K562 (cell line): ENCODE measurements around the gene S100A4. TPM values are rescaled to one million over a fixed set of nuclear protein-coding genes. Genes with fewer than 3 reads are reported as not detected.

ENCODE experiments used
- ATAC-seq: fragments of 200-7000 bp; cut with Tn5 transposase; 3 replicates; pipeline ENCODE4 v1.9.1; 2020; ENCODE audit warnings: moderate library complexity
- BruUV-seq: library from RNA; stranded (reverse); fragments of 400-500 nt; replicated peaks from 2 replicates; lab custom pipeline; 2021; lab: Mats Ljungman, UMichigan
- CTCF ChIA-PET: fragments of 300-600 bp; formaldehyde crosslinking; extraction: SDS; loops from one replicate; lab custom pipeline; 2021; ENCODE audit warnings: low intra/inter-chr PET ratio; lab: Yijun Ruan, JAX
- POLR2A ChIA-PET: fragments of 300-600, 350-650 bp; sonication (Branson Sonifier 250); formaldehyde crosslinking; extraction: SDS; loops from one replicate; lab custom pipeline; 2021; ENCODE audit warnings: antibody characterized with exemption, inconsistent platforms; lab: Yijun Ruan, JAX
- DNase-seq, 4 experiments: peaks; one replicate each; pipeline versions ENCODE4 v3.0.0 to v3.0.0-alpha.2; 2011 to 2018; ENCODE audit warnings: low spot score in 3 of 4, mixed read lengths in 3 of 4; ENCODE audit errors: extremely low read depth in 1 of 4
- FAIRE-seq: peaks from 2 replicates; lab custom pipeline; 2011; peaks lifted over from hg19 to GRCh38; lab: Jason Lieb, UNC
- H2AFZ ChIP-seq: 2 replicates; pipeline ENCODE4 v1.6.0; 2011; ENCODE audit warnings: low read depth, low read length, control low read depth, inconsistent platforms
- H3K27ac ChIP-seq: fragments of 200-600 bp; 3 replicates; pipeline ENCODE4 v1.8.0; 2011; ENCODE audit warnings: low read depth, mild to moderate bottlenecking, control low read depth, inconsistent platforms, low read length, moderate library complexity, mixed read lengths; ENCODE audit errors: extremely low read depth
- H3K27me3 ChIP-seq, 2 experiments: fragments of 300-600 bp in 1 of 2; 2 replicates in 1 of 2; 3 replicates in 1 of 2; pipeline versions ENCODE4 v1.6.0 to v1.8.0; 2011; ENCODE audit warnings: inconsistent platforms in 2 of 2, low read length in 2 of 2, mild to moderate bottlenecking in 1 of 2, mixed read lengths in 1 of 2, moderate library complexity in 1 of 2; ENCODE audit not compliant: control insufficient read depth in 2 of 2, insufficient read depth in 2 of 2
- H3K36me3 ChIP-seq: fragments of 300-600 bp; 3 replicates; pipeline ENCODE4 v1.8.0; 2011; ENCODE audit warnings: mild to moderate bottlenecking, low read length, inconsistent platforms; ENCODE audit not compliant: control insufficient read depth, insufficient read depth
- H3K4me1 ChIP-seq, 2 experiments: fragments of 200-600 bp in 1 of 2; replicated peaks in 1 of 2; 2 replicates in 1 of 2; 3 replicates in 1 of 2; pipeline versions ENCODE4 v1.5.1 to v1.8.0; 2011; ENCODE audit warnings: inconsistent platforms in 2 of 2, low read length in 2 of 2, mild to moderate bottlenecking in 1 of 2, mixed read lengths in 1 of 2, moderate library complexity in 1 of 2; ENCODE audit not compliant: control insufficient read depth in 2 of 2, insufficient read depth in 2 of 2
- H3K4me2 ChIP-seq: 2 replicates; pipeline ENCODE4 v1.6.1; 2011; ENCODE audit warnings: low read length, control low read depth, inconsistent platforms, mixed read lengths; ENCODE audit not compliant: insufficient read depth
- H3K4me3 ChIP-seq: fragments of 200-600 bp; sonication (generic), shearing (Covaris generic); 2 replicates; pipeline ENCODE4 v1.5.1; 2016; ENCODE audit warnings: control low read depth, inconsistent platforms
- H3K79me2 ChIP-seq: fragments of 200-600 bp; 3 replicates; pipeline ENCODE4 v1.8.0; 2011; ENCODE audit warnings: low read length, inconsistent platforms; ENCODE audit not compliant: control insufficient read depth, insufficient read depth
- H3K9ac ChIP-seq, 2 experiments: 2 replicates each; pipeline versions ENCODE4 v1.6.0 to v1.6.1; 2011; ENCODE audit warnings: low read depth in 2 of 2, low read length in 2 of 2, control low read depth in 1 of 2, inconsistent platforms in 1 of 2, mild to moderate bottlenecking in 1 of 2, mixed read lengths in 1 of 2; ENCODE audit not compliant: insufficient read depth in 1 of 2
- H3K9me1 ChIP-seq: one replicate; pipeline ENCODE4 v1.6.0; 2011; ENCODE audit warnings: inconsistent platforms, mild to moderate bottlenecking, low read length, moderate library complexity; ENCODE audit not compliant: control insufficient read depth, insufficient read depth
- H3K9me3 ChIP-seq: replicated peaks from 2 replicates; pipeline ENCODE4 v1.5.1; 2011; ENCODE audit warnings: low read depth, low read length, inconsistent platforms; ENCODE audit not compliant: control insufficient read depth, insufficient read depth
- H4K20me1 ChIP-seq: replicated peaks from 2 replicates; pipeline ENCODE4 v1.6.1; 2011; ENCODE audit warnings: low read length, inconsistent platforms, mixed read lengths; ENCODE audit not compliant: control insufficient read depth, insufficient read depth
- BMI1 ChIP-seq: fragments of 150-350 bp; IDR thresholded peaks from 2 replicates; pipeline ENCODE4 v1.6.1; 2014; ENCODE audit warnings: low read length
- CHAMP1 ChIP-seq: fragments of 450-650 bp; IDR thresholded peaks from 2 replicates; pipeline ENCODE4 v1.6.1; 2016; ENCODE audit warnings: mild to moderate bottlenecking
- FUS ChIP-seq: fragments of 200-400 bp; formaldehyde crosslinking; optimal IDR thresholded peaks from 2 replicates; pipeline ENCODE3; 2017; ENCODE audit warnings: low read depth, low read length
- ILK ChIP-seq: fragments of 450-650 bp; IDR thresholded peaks from 2 replicates; pipeline ENCODE4 v1.6.1; 2016; ENCODE audit warnings: missing genetic modification characterization, low read depth, mild to moderate bottlenecking, missing compliant biosample characterization, moderate library complexity, borderline replicate concordance
- JUN ChIP-seq, 2 experiments: sonication (generic) in 1 of 2; formaldehyde crosslinking in 1 of 2; IDR thresholded peaks; 2 replicates each; pipeline versions ENCODE4 v1.6.1 to v1.8.0; 2012 to 2022; ENCODE audit warnings: borderline replicate concordance in 2 of 2, mild to moderate bottlenecking in 2 of 2, improper control_type of control experiment in 1 of 2, low read depth in 1 of 2, low read length in 1 of 2, missing genetic modification reagents in 1 of 2
- WGBS: fragments of 100-300 bp; shearing (Covaris generic); methylation state at CpG from one replicate; pipeline ENCODE4 v1.1.6; 2016; ENCODE audit warnings: low coverage, mixed read lengths; ENCODE audit not compliant: insufficient coverage; ENCODE audit errors: missing lambda C conversion rate; 5-methylcytosine and 5-hydroxymethylcytosine counted together
- in situ Hi-C: fragments of 300-500 bp; cut with MboI; formaldehyde crosslinking; loops from 4 replicates; pipeline ENCODE4 v1.15.0; 2018; ENCODE audit warnings: inconsistent platforms, mixed read lengths
- intact Hi-C: fragments of 100-400 bp; cut with micrococcal nuclease; formaldehyde crosslinking; loops from 2 replicates; pipeline ENCODE4 v1.14.2; 2022
- polyA plus RNA-seq, 8 experiments: library from polyadenylated mRNA; depleted of rRNA in 4 of 8; stranded (reverse) in 5 of 8; unstranded in 3 of 8; fragments of >200 nt; fragmentation: Nextera tagmentation in 2 of 8; fragmentation: Illumina TruSeq in 1 of 8; extraction: Ambion mirVana in 2 of 8; extraction: Trizol in 1 of 8; gene quantifications; 2 replicates each; pipeline versions ENCODE4 v1.2.1 to v1.2.3, GENCODE V29; 2011 to 2014; ENCODE audit warnings: inconsistent platforms in 1 of 8, missing spikeins in 1 of 8
- total RNA-seq, 7 experiments: library from RNA; depleted of rRNA in 6 of 7; stranded (reverse); fragments of >200 nt in 6 of 7; fragmentation: Illumina TruSeq in 2 of 7; extraction: Trizol in 2 of 7; gene quantifications; 2 replicates each; pipeline versions ENCODE4 v1.2.1 to v1.2.3, GENCODE V29; 2011 to 2021; ENCODE audit warnings: low replicate concordance in 1 of 7

The S100A4 gene
- total and polyA plus RNA-seq, 9 of the 15 experiments (the other 6 are each of a cell fraction or from before 2014, with no cell fraction given), result 3.7 to 20.1 (median 11.2) TPM

GRCh38 chr1:153577138-153577537 lies 31.5 kb upstream of the S100A4 start:
- in situ Hi-C loops (no loop called here), intact Hi-C loops (no loop called here)
- no TSS peak for BruUV-seq

More at GRCh38 chr1:153577138-153577537, 31.5 kb upstream of the S100A4 start:
- Histone ChIP-seq H3K36me3 (no peaks in the 10 kb centered on the region), H2AFZ (no peak overlapping the region), H3K9me3 (no peaks in the 10 kb centered on the region), H3K4me1 (peaks cover 0 to 5% of the 10 kb centered on the region in 2 experiments; a peak in 2 of 5 replicates), H3K27ac (no peak overlapping the region), H3K27me3 (no peaks in the 10 kb centered on the region), H3K4me2 (no peak overlapping the region), H3K4me3 (no peak overlapping the region), H3K9ac (no peak overlapping the region; a peak in 1 of 4 replicates), H3K79me2 (no peaks in the 10 kb centered on the region), H4K20me1 (no peaks in the 10 kb centered on the region), H3K9me1 (no peaks in the 10 kb centered on the region)
- 4% methylated on average over 4 of the region's 4 CpGs for WGBS
- no peak for TF ChIP-seq FUS
- TF ChIP-seq CHAMP1, result no peak
- no peak for TF ChIP-seq BMI1
- no peak for TF ChIP-seq ILK
- TF ChIP-seq JUN (IDR thresholded peaks at IDR 0.05; ENCODE audit: borderline replicate concordance, low read depth, low read length), result no peak
- no peak for TF ChIP-seq JUN (CRISPR knock-in tag; IDR thresholded peaks at IDR 0.05; ENCODE audit: borderline replicate concordance)
- FAIRE-seq (no peak), DNase-seq (no peak), ATAC-seq (no peak)
- CTCF ChIA-PET, result no interaction called here
- POLR2A ChIA-PET, result interaction anchor here (0.6 to 1.1 kb wide), 7 partner anchors 14 to 57 kb away, joined by 3 to 4 read pairs (median 3); partner anchors contain the start of gene CHTOP
